OCI-M2 (cell line): ENCODE data around the gene DPY30.

Experiments used
- DNase-seq: peaks from one replicate; lab custom pipeline; 2025; ENCODE audit not compliant: unreplicated experiment; lab: John Stamatoyannopoulos, UW

Gene DPY30

GRCh38 chr2:31979018-31979417 is 60.6 kb downstream of the DPY30 start:
- no peak for DNase-seq

- DNase-seq: no peak
Observed at GRCh38 chr2:31978436-31978835, 61.2 kb downstream of the DPY30 start.
